AG08396 (cell line): Measurements from ENCODE around the gene MTLN.
"Not testable (repeated sequence)": the region's sequence is repeated elsewhere in the genome, so short reads cannot be mapped to it uniquely, and the experiment has no call there.

Experiments
- DNase-seq: peaks from one replicate; pipeline ENCODE4 v3.0.0; 2012; ENCODE audit warnings: low spot score, mixed read lengths

MTLN gene

DNA sequence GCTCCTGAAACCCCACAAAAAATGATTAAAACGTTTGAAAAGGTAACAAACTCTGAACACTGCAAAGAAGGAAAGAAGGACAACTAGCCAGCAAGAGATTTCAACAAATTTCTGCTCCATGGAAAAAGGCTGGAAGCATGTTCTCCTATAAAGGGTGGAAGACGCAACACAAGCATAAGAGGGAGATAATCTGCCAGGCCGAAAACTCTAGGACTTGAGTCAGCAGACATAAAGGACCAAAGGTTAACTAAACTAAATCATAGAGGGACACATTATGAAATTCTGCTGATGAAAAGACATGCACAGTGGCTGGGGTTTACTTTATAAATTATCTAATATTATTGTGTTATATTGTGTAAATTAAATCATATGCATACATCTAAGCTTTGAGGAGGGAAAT, 14.3 kb downstream of the MTLN start:
- no peak for DNase-seq

DNA sequence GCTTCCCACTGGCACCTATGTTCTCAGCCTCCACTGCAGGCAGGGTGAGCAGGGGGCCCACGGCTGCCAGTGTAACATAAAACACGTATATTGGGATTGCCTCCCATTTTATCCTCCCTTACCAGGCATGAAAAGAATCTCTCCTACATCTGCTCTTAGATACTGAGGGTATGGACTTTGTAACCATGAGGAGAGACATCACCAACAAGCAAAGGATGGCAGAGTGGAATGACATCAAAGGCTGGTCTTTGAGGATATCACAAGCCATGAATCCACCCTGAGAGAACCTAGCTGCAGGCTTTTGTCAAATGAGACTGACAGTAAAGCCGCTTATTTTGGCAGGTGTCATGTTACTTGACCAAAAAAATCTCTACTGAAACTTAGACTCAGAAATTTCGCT, 14.9 kb downstream of the MTLN start:
- no peak for DNase-seq

DNA sequence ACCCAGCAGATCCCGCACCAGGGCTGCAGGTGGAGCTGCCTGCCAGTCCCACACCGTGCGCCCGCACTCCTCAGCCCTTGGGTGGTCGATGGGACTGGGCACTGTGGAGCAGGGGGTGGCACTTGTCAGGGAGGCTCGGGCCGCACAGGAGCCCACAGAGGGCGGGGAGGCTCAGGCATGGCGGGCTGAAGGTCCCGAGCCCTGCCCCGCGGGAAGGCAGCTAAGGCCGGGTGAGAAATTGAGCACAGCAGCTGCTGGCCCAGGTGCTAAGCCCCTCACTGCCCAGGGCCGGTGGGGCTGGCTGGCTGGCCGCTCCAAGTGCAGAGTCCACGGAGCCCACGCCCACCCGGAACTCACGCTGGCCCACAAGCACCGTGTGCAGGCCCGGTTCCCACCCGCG, 22.2 kb downstream of the MTLN start:
- not testable (repeated sequence) for DNase-seq

DNA sequence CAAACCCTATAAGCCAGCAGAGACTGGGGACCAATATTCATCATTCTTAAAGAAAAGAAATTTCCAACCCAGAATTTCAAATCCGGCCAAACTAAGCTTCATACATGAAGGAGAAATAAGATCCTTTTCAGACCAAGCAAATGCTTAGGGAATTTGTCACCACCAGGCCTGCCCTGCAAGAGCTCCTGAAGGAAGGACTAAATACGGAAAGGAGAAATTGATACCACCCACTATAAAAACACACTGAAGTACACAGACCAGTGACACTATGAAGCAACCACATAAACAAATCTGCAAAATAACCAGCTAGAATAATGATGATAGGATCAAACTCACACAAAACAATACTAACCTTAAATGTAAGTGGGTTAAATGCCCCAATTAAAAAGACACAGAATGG, 29.9 kb downstream of the MTLN start:
- no peak for DNase-seq

DNA sequence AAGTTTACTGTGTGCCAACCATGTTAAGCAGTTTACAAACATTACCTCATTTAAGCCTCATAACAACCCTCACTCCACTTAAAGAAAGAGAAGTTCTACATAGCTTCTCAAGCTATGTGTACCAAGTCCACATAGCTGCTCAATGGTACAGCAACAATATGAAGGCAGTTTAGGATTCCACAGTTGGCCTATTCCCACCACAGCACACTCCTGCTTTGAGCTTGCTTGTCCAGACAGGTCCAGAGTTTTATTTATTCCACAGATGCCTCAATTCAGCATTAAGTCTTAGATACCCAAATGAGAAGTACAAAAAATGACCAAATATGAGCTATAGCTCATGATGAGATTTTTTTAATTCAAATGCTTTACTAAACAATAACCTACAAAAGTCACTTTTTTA, 32.3 kb downstream of the MTLN start:
- no peak for DNase-seq

DNA sequence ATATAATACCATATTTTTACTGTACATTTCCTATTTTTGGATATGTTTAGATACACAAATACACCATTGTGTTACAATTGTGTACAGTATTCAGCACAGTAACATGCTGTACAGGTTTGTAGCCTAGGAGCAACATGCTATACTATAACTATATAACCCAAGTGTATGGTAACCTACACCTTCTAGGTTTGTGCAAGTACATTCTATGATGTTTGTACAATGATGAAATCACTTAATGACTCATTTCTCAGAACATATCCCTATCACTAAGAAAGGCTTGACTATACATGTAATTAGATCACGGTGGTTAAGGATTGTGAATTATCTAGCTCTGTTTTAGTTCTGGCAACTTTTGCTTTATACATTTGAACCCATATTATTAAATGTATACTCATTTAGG, 38.8 kb downstream of the MTLN start:
- no peak for DNase-seq

DNA sequence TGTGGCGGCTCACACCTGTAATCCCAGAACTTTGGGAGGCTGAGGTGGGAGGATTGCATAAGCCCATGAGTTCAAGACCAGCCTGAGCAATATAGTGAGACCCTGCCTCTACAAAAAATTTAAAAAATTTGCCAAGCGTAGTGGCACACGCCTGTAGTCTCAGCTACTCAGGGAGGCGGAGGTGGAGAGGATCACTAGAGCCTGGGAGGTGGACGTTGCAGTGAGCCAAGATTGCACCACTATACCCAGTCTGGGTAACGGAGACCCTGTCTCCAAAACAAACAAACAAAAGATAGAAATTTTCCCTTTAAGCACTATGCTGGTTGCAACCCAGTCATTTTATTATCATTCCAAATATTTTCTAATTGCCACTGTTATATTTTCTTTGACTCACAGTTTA, 39.8 kb downstream of the MTLN start:
- DNase-seq, result no peak

DNA sequence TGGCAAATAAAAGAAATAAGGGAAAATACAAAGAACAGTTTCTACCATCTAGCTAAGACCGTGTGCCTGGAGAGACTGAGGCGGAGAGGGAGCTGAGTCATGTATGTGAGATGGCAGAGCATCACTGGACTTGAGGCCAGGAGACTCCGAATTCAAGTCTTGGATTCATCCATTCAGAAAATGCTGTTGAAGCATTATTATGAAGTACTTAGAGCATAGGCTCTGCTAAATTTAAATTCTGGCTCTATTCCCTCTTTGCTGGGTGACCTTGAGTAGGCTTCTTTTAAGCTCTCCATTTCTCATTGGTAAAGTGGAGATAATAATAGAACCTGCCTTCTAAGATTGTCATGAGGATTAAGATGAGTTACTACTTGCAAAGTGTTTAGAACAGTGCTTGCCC, 42.2 kb downstream of the MTLN start:
- DNase-seq, result no peak

DNA sequence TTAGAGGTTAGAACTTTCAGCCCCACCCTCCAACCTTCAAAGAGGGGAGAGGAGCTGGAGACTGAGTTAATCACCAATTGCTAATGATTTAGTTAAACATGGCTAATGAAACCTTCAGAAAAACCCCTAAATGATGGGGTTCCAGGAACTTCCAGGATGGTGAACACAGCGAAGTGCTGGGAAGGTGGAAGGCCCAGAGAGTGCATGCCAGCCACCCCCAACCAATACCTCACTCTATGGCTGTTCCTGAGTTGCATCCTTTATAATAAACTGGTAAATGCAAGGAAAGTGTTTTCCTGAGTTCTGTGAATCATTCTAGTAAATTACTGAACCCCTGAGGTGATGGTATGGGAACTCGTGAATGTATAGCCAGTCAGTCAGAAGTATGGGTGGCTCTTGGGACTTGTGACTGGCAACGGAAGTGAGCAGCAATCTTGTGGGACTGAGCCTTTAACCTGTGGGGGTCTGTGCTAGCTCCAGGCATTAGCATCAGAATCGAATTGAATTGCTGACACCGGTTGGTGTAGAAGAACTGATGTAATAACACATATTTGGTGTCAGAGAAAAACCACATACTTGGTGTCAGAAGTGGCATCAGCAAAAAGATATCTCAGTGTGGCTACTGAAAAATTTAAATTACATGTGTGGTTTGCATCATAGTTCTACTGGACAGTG, 44.9 kb downstream of the MTLN start:
- no peak for DNase-seq

DNA sequence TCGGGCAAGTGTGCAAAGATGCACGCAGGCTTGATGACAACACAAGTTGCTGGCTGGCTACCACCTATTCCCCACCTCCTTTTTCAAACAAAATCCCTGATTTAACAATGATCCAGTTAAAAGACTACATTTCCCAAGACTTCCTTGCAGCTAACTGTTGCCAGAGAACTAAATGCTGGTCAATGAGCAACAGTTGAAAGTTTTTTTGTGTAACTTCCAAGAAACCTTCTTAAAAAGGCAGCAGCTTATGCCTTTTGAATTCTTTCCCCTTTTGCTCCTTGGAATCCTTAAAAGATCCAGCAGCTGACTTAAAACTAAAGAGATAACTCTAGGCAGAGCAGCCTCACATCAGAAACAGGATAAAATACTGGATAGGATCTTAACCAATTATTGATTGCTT, 46.1 kb downstream of the MTLN start:
- DNase-seq, result no peak
